GM23338 (cell line): ENCODE results near the gene MIGA1. TPM values are rescaled to one million over a fixed set of nuclear protein-coding genes. Genes with fewer than 3 reads are reported as not detected.

Experiments
- ATAC-seq: fragments of 200-7000 bp; cut with Tn5 transposase; 3 replicates; pipeline ENCODE4 v1.9.1; 2020
- DNase-seq: peaks from one replicate; pipeline ENCODE4 v3.0.0-alpha.2; 2015; ENCODE audit warnings: low spot score
- H2AFZ ChIP-seq: fragments of 200-600 bp; sonication (generic); 2 replicates; pipeline ENCODE4 v1.8.0; 2016; ENCODE audit warnings: antibody characterized with exemption, mild to moderate bottlenecking, moderate library complexity
- H3F3A ChIP-seq: fragments of 200-600 bp; sonication (generic); replicated peaks from 2 replicates; pipeline ENCODE4 v1.8.0; 2017; ENCODE audit warnings: antibody characterized with exemption, mixed run types, low read depth
- H3K27ac ChIP-seq: fragments of 200-600 bp; sonication (generic); 2 replicates; pipeline ENCODE4 v1.6.1; 2016; ENCODE audit warnings: low read depth
- H3K27me3 ChIP-seq: fragments of 200-600 bp; sonication (generic); 2 replicates; pipeline ENCODE4 v1.8.0; 2016; ENCODE audit warnings: mild to moderate bottlenecking, mixed run types, moderate library complexity; ENCODE audit not compliant: insufficient read depth
- H3K36me3 ChIP-seq: fragments of 200-600 bp; sonication (generic); 2 replicates; pipeline ENCODE4 v1.8.0; 2016; ENCODE audit warnings: mild to moderate bottlenecking; ENCODE audit not compliant: insufficient read depth
- H3K4me1 ChIP-seq: fragments of 200-600 bp; sonication (generic); 2 replicates; pipeline ENCODE4 v1.8.0; 2016; ENCODE audit warnings: mild to moderate bottlenecking, moderate library complexity; ENCODE audit not compliant: insufficient read depth
- H3K4me2 ChIP-seq: fragments of 200-600 bp; sonication (generic); 2 replicates; pipeline ENCODE4 v1.7.1; 2017; ENCODE audit warnings: mixed run types
- H3K4me3 ChIP-seq: fragments of 200-600 bp; sonication (generic); 2 replicates; pipeline ENCODE4 v1.6.1; 2016; ENCODE audit warnings: mixed run types
- H3K79me2 ChIP-seq: fragments of 200-600 bp; sonication (generic); replicated peaks from 2 replicates; pipeline ENCODE4 v1.8.0; 2017; ENCODE audit warnings: mild to moderate bottlenecking; ENCODE audit not compliant: insufficient read depth
- H3K9me2 ChIP-seq: fragments of 200-600 bp; sonication (generic); 2 replicates; pipeline ENCODE4 v1.8.0; 2017; ENCODE audit not compliant: insufficient read depth
- H4K20me1 ChIP-seq: fragments of 200-600 bp; sonication (generic); replicated peaks from 2 replicates; pipeline ENCODE4 v1.8.0; 2017; ENCODE audit warnings: mild to moderate bottlenecking; ENCODE audit not compliant: insufficient read depth
- H3K27ac Mint-ChIP-seq: 2 replicates; pipeline ENCODE4 v1.8.0; 2020; ENCODE audit warnings: inconsistent platforms, mild to moderate bottlenecking, moderate library complexity, mixed read lengths
- H3K27me3 Mint-ChIP-seq: 3 replicates; pipeline ENCODE4 v1.8.0; 2022; ENCODE audit warnings: low read depth, mild to moderate bottlenecking, moderate library complexity, mixed read lengths, inconsistent platforms; ENCODE audit not compliant: insufficient read depth, poor library complexity
- H3K36me3 Mint-ChIP-seq: 3 replicates; pipeline ENCODE4 v1.8.0; 2021; ENCODE audit warnings: low read depth, mild to moderate bottlenecking, inconsistent platforms, moderate library complexity, mixed read lengths
- H3K4me1 Mint-ChIP-seq: 3 replicates; pipeline ENCODE4 v1.8.0; 2020; ENCODE audit warnings: mild to moderate bottlenecking, inconsistent platforms, mixed read lengths
- H3K4me3 Mint-ChIP-seq: 3 replicates; pipeline ENCODE4 v1.8.0; 2021; ENCODE audit warnings: moderate library complexity, mild to moderate bottlenecking, inconsistent platforms, mixed read lengths
- H3K9me3 Mint-ChIP-seq: 3 replicates; pipeline ENCODE4 v1.8.0; 2020; ENCODE audit warnings: moderate library complexity, mild to moderate bottlenecking, inconsistent platforms, mixed read lengths
- CREB1 ChIP-seq: fragments of 250-450 bp; sonication (Bioruptor Pico); IDR thresholded peaks from 2 replicates; pipeline ENCODE4 v1.5.0; 2020; ENCODE audit warnings: low read depth, mild to moderate bottlenecking, moderate library complexity
- CTCF ChIP-seq, 2 experiments: fragments of 200-600 bp in 1 of 2; sonication (generic) in 1 of 2; conservative IDR thresholded peaks; 2 replicates each; pipeline versions ENCODE4 v1.5.1 to v1.6.1; 2016 to 2017; ENCODE audit warnings: antibody characterized with exemption in 2 of 2, low read depth in 2 of 2, mild to moderate bottlenecking in 2 of 2, moderate library complexity in 1 of 2
- ETS1 ChIP-seq: IDR thresholded peaks from 2 replicates; pipeline ENCODE4 v1.6.1; 2016; ENCODE audit warnings: antibody characterized with exemption
- EZH2 ChIP-seq: fragments of 200-600 bp; sonication (generic); IDR thresholded peaks from one replicate; pipeline ENCODE4 v1.8.0; 2017; ENCODE audit warnings: antibody characterized with exemption, mild to moderate bottlenecking, low read depth; ENCODE audit not compliant: unreplicated experiment
- EZH2phosphoT487 ChIP-seq: fragments of 200-600 bp; sonication (generic); IDR thresholded peaks from one replicate; pipeline ENCODE4 v1.8.1; 2018; ENCODE audit warnings: antibody characterized with exemption; ENCODE audit not compliant: unreplicated experiment
- JUNB ChIP-seq: IDR thresholded peaks from one replicate; pipeline ENCODE4 v1.6.1; 2016; ENCODE audit warnings: antibody characterized with exemption; ENCODE audit not compliant: unreplicated experiment
- NANOG ChIP-seq: IDR thresholded peaks from 2 replicates; pipeline ENCODE4 v1.6.1; 2016; ENCODE audit warnings: antibody characterized with exemption, borderline replicate concordance
- POLR2AphosphoS5 ChIP-seq: IDR thresholded peaks from 2 replicates; pipeline ENCODE4 v1.6.1; 2016; ENCODE audit warnings: antibody characterized with exemption, low read depth
- REST ChIP-seq: IDR thresholded peaks from one replicate; pipeline ENCODE4 v1.6.1; 2018; ENCODE audit warnings: antibody characterized with exemption; ENCODE audit not compliant: unreplicated experiment
- STAT1 ChIP-seq: IDR thresholded peaks from one replicate; pipeline ENCODE4 v1.6.1; 2016; ENCODE audit warnings: antibody characterized with exemption; ENCODE audit not compliant: unreplicated experiment
- ZNF114 ChIP-seq: fragments of 250-450 bp; sonication (Bioruptor Pico); IDR thresholded peaks from 2 replicates; pipeline ENCODE4 v1.5.0; 2020; ENCODE audit warnings: mild to moderate bottlenecking, moderate library complexity
- ZNF331 ChIP-seq: fragments of 250-450 bp; sonication (Bioruptor Pico); IDR thresholded peaks from 2 replicates; pipeline ENCODE4 v1.5.0; 2020; ENCODE audit warnings: low read depth, mild to moderate bottlenecking, moderate library complexity
- polyA plus RNA-seq: library from polyadenylated mRNA; unstranded; fragments of >200 nt; fragmentation: Nextera tagmentation; extraction: Ambion mirVana; gene quantifications from 2 replicates; pipeline ENCODE4 v1.2.1, GENCODE V29; 2016
- total RNA-seq: library from RNA; depleted of rRNA; stranded (reverse); fragments of >200 nt; shearing (Covaris generic); gene quantifications from 2 replicates; pipeline ENCODE4 v1.2.3, GENCODE V29; 2014

MIGA1 gene
- total and polyA plus RNA-seq, 2 experiments from 2014 or later, result 3.4 to 7.5 TPM

- TF ChIP-seq CREB1 (CRISPR knock-in tag), result no peak
- TF ChIP-seq REST, result no peak
- no peak for TF ChIP-seq POLR2AphosphoS5
- no peak for TF ChIP-seq JUNB
Observed at GRCh38 chr1:77850082-77850481, 70.6 kb downstream of the MIGA1 start (continued).

GRCh38 chr1:77857552-77857951, 78.1 kb downstream of the MIGA1 start:
- no peak overlapping the region for H3K27ac Mint-ChIP-seq
- Histone ChIP-seq H3K27me3 (no peaks in the 10 kb centered on the region), H2AFZ (no peak overlapping the region), H3K4me2 (no peak overlapping the region), H3K9me2 (no peaks in the 10 kb centered on the region; the same call in 1 of the 2 replicates), H3K4me3 (no peak overlapping the region), H3K79me2 (no peaks in the 10 kb centered on the region; the same call in 1 of the 2 replicates), H3F3A (no peaks in the 10 kb centered on the region), H3K27ac (no peak overlapping the region), H3K36me3 (peaks cover 3% of the 10 kb centered on the region; the same call in 1 of the 2 replicates), H3K4me1 (no peaks in the 10 kb centered on the region), H4K20me1 (no peaks in the 10 kb centered on the region)
- no peak overlapping the region for H3K4me3 Mint-ChIP-seq
- ATAC-seq, result no peak
- DNase-seq, result no peak
- H3K4me1 Mint-ChIP-seq, result no peaks in the 10 kb centered on the region
- H3K9me3 Mint-ChIP-seq, result no peaks in the 10 kb centered on the region; the same call in 2 of the 3 replicates
- TF ChIP-seq STAT1 (no peak), POLR2AphosphoS5 (no peak), ZNF114 (CRISPR knock-in tag) (no peak), ETS1 (no peak), ZNF331 (CRISPR knock-in tag) (no peak), NANOG (no peak), EZH2phosphoT487 (no peak), CTCF (conservative IDR thresholded peaks at IDR 0.05; ENCODE audit: low read depth in 2 of 2) (no peak), EZH2 (no peak), CREB1 (CRISPR knock-in tag) (no peak), REST (no peak)
- H3K27me3 Mint-ChIP-seq, result no peaks in the 10 kb centered on the region
- peaks cover 17% of the 10 kb centered on the region; the same call in 2 of the 3 replicates for H3K36me3 Mint-ChIP-seq
